K562 (cell line): ENCODE results near the gene TULP4. TPM values are rescaled to one million over a fixed set of nuclear protein-coding genes. Genes with fewer than 3 reads are reported as not detected.
A peak's percentile ranks its signal among the peaks of the same experiment; 100 is the strongest.

Experiments used
- ATAC-seq: fragments of 200-7000 bp; cut with Tn5 transposase; 3 replicates; pipeline ENCODE4 v1.9.1; 2020; ENCODE audit warnings: moderate library complexity
- BruUV-seq: library from RNA; stranded (reverse); fragments of 400-500 nt; replicated peaks from 2 replicates; lab custom pipeline; 2021; lab: Mats Ljungman, UMichigan
- CTCF ChIA-PET: fragments of 300-600 bp; formaldehyde crosslinking; extraction: SDS; loops from one replicate; lab custom pipeline; 2021; ENCODE audit warnings: low intra/inter-chr PET ratio; lab: Yijun Ruan, JAX
- POLR2A ChIA-PET: fragments of 300-600, 350-650 bp; sonication (Branson Sonifier 250); formaldehyde crosslinking; extraction: SDS; loops from one replicate; lab custom pipeline; 2021; ENCODE audit warnings: antibody characterized with exemption, inconsistent platforms; lab: Yijun Ruan, JAX
- DNase-seq, 4 experiments: peaks; one replicate each; pipeline versions ENCODE4 v3.0.0 to v3.0.0-alpha.2; 2011 to 2018; ENCODE audit warnings: low spot score in 3 of 4, mixed read lengths in 3 of 4; ENCODE audit errors: extremely low read depth in 1 of 4
- FAIRE-seq: peaks from 2 replicates; lab custom pipeline; 2011; peaks lifted over from hg19 to GRCh38; lab: Jason Lieb, UNC
- H2AFZ ChIP-seq: 2 replicates; pipeline ENCODE4 v1.6.0; 2011; ENCODE audit warnings: low read depth, low read length, control low read depth, inconsistent platforms
- H3K27ac ChIP-seq: fragments of 200-600 bp; 3 replicates; pipeline ENCODE4 v1.8.0; 2011; ENCODE audit warnings: low read depth, mild to moderate bottlenecking, control low read depth, inconsistent platforms, low read length, moderate library complexity, mixed read lengths; ENCODE audit errors: extremely low read depth
- H3K27me3 ChIP-seq, 2 experiments: fragments of 300-600 bp in 1 of 2; 2 replicates in 1 of 2; 3 replicates in 1 of 2; pipeline versions ENCODE4 v1.6.0 to v1.8.0; 2011; ENCODE audit warnings: inconsistent platforms in 2 of 2, low read length in 2 of 2, mild to moderate bottlenecking in 1 of 2, mixed read lengths in 1 of 2, moderate library complexity in 1 of 2; ENCODE audit not compliant: control insufficient read depth in 2 of 2, insufficient read depth in 2 of 2
- H3K36me3 ChIP-seq: fragments of 300-600 bp; 3 replicates; pipeline ENCODE4 v1.8.0; 2011; ENCODE audit warnings: mild to moderate bottlenecking, low read length, inconsistent platforms; ENCODE audit not compliant: control insufficient read depth, insufficient read depth
- H3K4me1 ChIP-seq, 2 experiments: fragments of 200-600 bp in 1 of 2; replicated peaks in 1 of 2; 2 replicates in 1 of 2; 3 replicates in 1 of 2; pipeline versions ENCODE4 v1.5.1 to v1.8.0; 2011; ENCODE audit warnings: inconsistent platforms in 2 of 2, low read length in 2 of 2, mild to moderate bottlenecking in 1 of 2, mixed read lengths in 1 of 2, moderate library complexity in 1 of 2; ENCODE audit not compliant: control insufficient read depth in 2 of 2, insufficient read depth in 2 of 2
- H3K4me2 ChIP-seq: 2 replicates; pipeline ENCODE4 v1.6.1; 2011; ENCODE audit warnings: low read length, control low read depth, inconsistent platforms, mixed read lengths; ENCODE audit not compliant: insufficient read depth
- H3K4me3 ChIP-seq: fragments of 200-600 bp; sonication (generic), shearing (Covaris generic); 2 replicates; pipeline ENCODE4 v1.5.1; 2016; ENCODE audit warnings: control low read depth, inconsistent platforms
- H3K79me2 ChIP-seq: fragments of 200-600 bp; 3 replicates; pipeline ENCODE4 v1.8.0; 2011; ENCODE audit warnings: low read length, inconsistent platforms; ENCODE audit not compliant: control insufficient read depth, insufficient read depth
- H3K9ac ChIP-seq, 2 experiments: 2 replicates each; pipeline versions ENCODE4 v1.6.0 to v1.6.1; 2011; ENCODE audit warnings: low read depth in 2 of 2, low read length in 2 of 2, control low read depth in 1 of 2, inconsistent platforms in 1 of 2, mild to moderate bottlenecking in 1 of 2, mixed read lengths in 1 of 2; ENCODE audit not compliant: insufficient read depth in 1 of 2
- H3K9me1 ChIP-seq: one replicate; pipeline ENCODE4 v1.6.0; 2011; ENCODE audit warnings: inconsistent platforms, mild to moderate bottlenecking, low read length, moderate library complexity; ENCODE audit not compliant: control insufficient read depth, insufficient read depth
- H3K9me3 ChIP-seq: replicated peaks from 2 replicates; pipeline ENCODE4 v1.5.1; 2011; ENCODE audit warnings: low read depth, low read length, inconsistent platforms; ENCODE audit not compliant: control insufficient read depth, insufficient read depth
- H4K20me1 ChIP-seq: replicated peaks from 2 replicates; pipeline ENCODE4 v1.6.1; 2011; ENCODE audit warnings: low read length, inconsistent platforms, mixed read lengths; ENCODE audit not compliant: control insufficient read depth, insufficient read depth
- CGGBP1 ChIP-seq: fragments of 250-450 bp; sonication (Bioruptor Pico); IDR thresholded peaks from 2 replicates; pipeline ENCODE4 v1.9.0; 2021; ENCODE audit warnings: mild to moderate bottlenecking
- E2F6 ChIP-seq, 2 experiments: IDR thresholded peaks; 2 replicates each; pipeline ENCODE4 v1.6.1; 2011; ENCODE audit warnings: borderline replicate concordance in 1 of 2, control low read depth in 1 of 2, low read depth in 1 of 2, low read length in 1 of 2, mild to moderate bottlenecking in 1 of 2, mixed read lengths in 1 of 2, moderate library complexity in 1 of 2; ENCODE audit not compliant: insufficient read depth in 1 of 2, insufficient read length in 1 of 2, poor library complexity in 1 of 2, severe bottlenecking in 1 of 2; ENCODE audit errors: extremely low read depth in 1 of 2
- USF2 ChIP-seq: sonication (generic); formaldehyde crosslinking; IDR thresholded peaks from 2 replicates; pipeline ENCODE4 v1.5.0; 2020; ENCODE audit warnings: missing genetic modification reagents
- ZNF121 ChIP-seq: sonication (generic); formaldehyde crosslinking; conservative IDR thresholded peaks from 2 replicates; pipeline ENCODE4 v1.8.0; 2022; ENCODE audit warnings: missing genetic modification reagents
- WGBS: fragments of 100-300 bp; shearing (Covaris generic); methylation state at CpG from one replicate; pipeline ENCODE4 v1.1.6; 2016; ENCODE audit warnings: low coverage, mixed read lengths; ENCODE audit not compliant: insufficient coverage; ENCODE audit errors: missing lambda C conversion rate; 5-methylcytosine and 5-hydroxymethylcytosine counted together
- in situ Hi-C: fragments of 300-500 bp; cut with MboI; formaldehyde crosslinking; loops from 4 replicates; pipeline ENCODE4 v1.15.0; 2018; ENCODE audit warnings: inconsistent platforms, mixed read lengths
- intact Hi-C: fragments of 100-400 bp; cut with micrococcal nuclease; formaldehyde crosslinking; loops from 2 replicates; pipeline ENCODE4 v1.14.2; 2022
- polyA plus RNA-seq, 8 experiments: library from polyadenylated mRNA; depleted of rRNA in 4 of 8; stranded (reverse) in 5 of 8; unstranded in 3 of 8; fragments of >200 nt; fragmentation: Nextera tagmentation in 2 of 8; fragmentation: Illumina TruSeq in 1 of 8; extraction: Ambion mirVana in 2 of 8; extraction: Trizol in 1 of 8; gene quantifications; 2 replicates each; pipeline versions ENCODE4 v1.2.1 to v1.2.3, GENCODE V29; 2011 to 2014; ENCODE audit warnings: inconsistent platforms in 1 of 8, missing spikeins in 1 of 8
- total RNA-seq, 7 experiments: library from RNA; depleted of rRNA in 6 of 7; stranded (reverse); fragments of >200 nt in 6 of 7; fragmentation: Illumina TruSeq in 2 of 7; extraction: Trizol in 2 of 7; gene quantifications; 2 replicates each; pipeline versions ENCODE4 v1.2.1 to v1.2.3, GENCODE V29; 2011 to 2021; ENCODE audit warnings: low replicate concordance in 1 of 7

TULP4 gene
- total and polyA plus RNA-seq, 9 of the 15 experiments (the other 6 are each of a cell fraction or from before 2014, with no cell fraction given), result 1.2 to 50.4 (median 11.0) TPM

DNA sequence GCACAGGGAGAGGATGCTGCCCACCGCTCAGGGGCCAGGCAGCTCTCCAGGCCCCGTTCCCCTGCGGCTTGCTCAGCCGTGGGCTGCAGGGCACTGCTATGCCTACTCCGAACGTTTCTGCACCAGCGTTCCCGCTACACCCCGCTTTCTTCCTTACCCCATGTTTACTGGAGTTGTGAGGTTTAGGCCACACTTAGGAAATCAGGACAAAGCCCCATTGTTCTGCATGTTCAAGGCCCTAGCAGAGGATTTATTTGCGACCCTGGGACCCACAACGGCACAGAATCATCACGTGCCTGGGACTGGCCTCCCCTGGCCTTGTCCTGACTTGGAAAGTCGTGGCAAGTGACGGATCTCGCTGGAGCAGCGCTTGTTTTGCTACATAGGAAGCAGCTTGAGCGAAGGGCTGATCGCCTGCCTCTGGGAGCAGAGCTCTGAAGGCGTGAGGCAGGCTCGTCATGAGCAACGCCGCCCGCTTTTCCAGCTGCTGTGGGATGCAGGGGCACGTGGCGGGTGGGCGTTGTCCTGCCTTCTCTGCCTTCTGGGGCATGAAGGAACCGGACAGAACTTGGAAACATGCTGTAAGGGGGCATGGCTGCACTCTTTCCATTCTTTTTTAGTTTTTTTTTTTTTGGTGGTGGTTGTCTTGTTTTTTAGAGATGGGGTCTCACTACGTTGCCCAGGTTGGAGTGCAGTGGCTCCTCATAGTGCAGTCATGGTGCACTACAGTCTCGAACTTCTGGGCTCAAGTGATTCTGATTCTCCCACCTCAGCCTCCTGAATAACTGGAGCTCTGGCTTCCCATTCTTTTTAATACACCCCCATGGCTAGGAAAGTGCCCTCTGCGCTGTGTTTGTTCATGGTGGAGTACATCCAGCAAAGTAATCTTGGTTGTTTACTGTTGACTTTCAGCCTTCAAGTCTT, 233.0 kb downstream of the TULP4 start:
- FAIRE-seq (no peak), DNase-seq (peak in 1 of 4 experiments; percentile 17), ATAC-seq (no peak)
- H3K4me3 ChIP-seq, result no peak overlapping the region
- CTCF ChIA-PET, result no interaction called here
- 19% methylated on average over 30 of the region's 30 CpGs for WGBS
- peaks cover 4% of the 10 kb centered on the region; the same call in 1 of the 2 replicates for H4K20me1 ChIP-seq
- no peak overlapping the region for H2AFZ ChIP-seq
- peaks cover 31 to 42% of the 10 kb centered on the region in 2 experiments for H3K27me3 ChIP-seq
- H3K9me3 ChIP-seq, result no peaks in the 10 kb centered on the region
- no peak overlapping the region for H3K27ac ChIP-seq
- H3K9ac ChIP-seq, result no peak overlapping the region
- intact Hi-C loops (no loop called here), in situ Hi-C loops (no loop called here)
- H3K79me2 ChIP-seq, result no peaks in the 10 kb centered on the region
- BruUV-seq, result no TSS peak
- peaks cover 0 to 9% of the 10 kb centered on the region in 2 experiments; a peak in 2 of 5 replicates for H3K4me1 ChIP-seq
- TF ChIP-seq E2F6 (IDR thresholded peaks at IDR 0.05; ENCODE audit: borderline replicate concordance in 1 of 2, extremely low read depth in 1 of 2, insufficient read depth in 1 of 2, insufficient read length in 1 of 2, low read depth in 1 of 2, low read length in 1 of 2, poor library complexity in 1 of 2, severe bottlenecking in 1 of 2) (peak in 1 of 2 experiments; percentile 10), USF2 (CRISPR knock-in tag) (0 out of 2 replicates have a peak, but pooled peaks have one; percentile 5), CGGBP1 (CRISPR knock-in tag) (no peak), ZNF121 (CRISPR knock-in tag) (0 out of 2 replicates have a peak, but pooled peaks have one; percentile 57)
- POLR2A ChIA-PET, result interaction anchor here (0.6 to 1.8 kb wide), 2 partner anchors 14 to 22 kb away, joined by 4 to 5 read pairs; partner anchors contain the start of gene TMEM181
- H3K36me3 ChIP-seq, result no peaks in the 10 kb centered on the region
- H3K9me1 ChIP-seq, result no peaks in the 10 kb centered on the region
- no peak overlapping the region for H3K4me2 ChIP-seq
